ENCODE measurements around the gene TOM1L2.

TOM1L2 gene

DNA sequence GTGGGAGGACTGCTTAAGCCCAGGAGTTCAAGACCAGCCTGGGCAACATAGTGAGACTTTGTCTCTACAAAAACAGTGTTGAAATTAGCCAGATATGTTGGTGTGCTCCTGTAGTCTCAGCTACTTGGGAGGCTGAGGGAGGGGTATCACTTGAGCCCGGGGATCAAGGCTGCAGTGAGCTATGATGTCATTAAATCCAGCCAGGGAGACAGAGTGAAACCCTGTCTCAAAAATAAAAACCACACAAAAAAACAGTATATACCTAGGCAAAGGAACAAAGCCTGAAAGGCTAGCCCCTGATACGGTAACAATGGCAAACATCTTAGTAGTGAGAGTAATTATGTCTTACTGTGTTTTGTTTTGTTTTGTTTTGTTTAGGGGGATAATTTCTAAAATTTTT, 38.0 kb downstream of the TOM1L2 start:
- no peak for TF ChIP-seq CTCF (IDR thresholded peaks at IDR 0.05; ENCODE audit: low read length)
- TF ChIP-seq EZH2 (optimal IDR thresholded peaks at IDR 0.05; ENCODE audit: low read depth, low read length), result no peak
- TF ChIP-seq EZH2phosphoT487 (IDR thresholded peaks at IDR 0.05; ENCODE audit: low read length), result no peak
- H3K9me3 ChIP-seq (replicated peaks; ENCODE audit: insufficient read depth, low read length), result no peaks in the 10 kb centered on the region
- H3K27ac ChIP-seq (ENCODE audit: low read length), result no peak overlapping the region
- H4K20me1 ChIP-seq (ENCODE audit: insufficient read depth, low read length), result peaks cover 13% of the 10 kb centered on the region
- H3K79me2 ChIP-seq (ENCODE audit: low read length), result peaks cover 25% of the 10 kb centered on the region
- H3K27me3 ChIP-seq (replicated peaks; ENCODE audit: insufficient read depth, low read length), result no peaks in the 10 kb centered on the region
- DNase-seq, result no peak
- H3K36me3 ChIP-seq (replicated peaks; ENCODE audit: insufficient read depth, low read length), result no peaks in the 10 kb centered on the region
- no peak overlapping the region for H2AFZ ChIP-seq (ENCODE audit: low read length)
- no peak overlapping the region for H3K9ac ChIP-seq (ENCODE audit: low read length)
- H3K4me3 ChIP-seq (ENCODE audit: low read length), result no peak overlapping the region
- peaks cover 13% of the 10 kb centered on the region for H3K4me1 ChIP-seq (ENCODE audit: low read length)
- H3K4me2 ChIP-seq (ENCODE audit: low read depth, low read length), result no peak overlapping the region
- H3K9me2 ChIP-seq (replicated peaks; ENCODE audit: insufficient read depth, low read length), result no peaks in the 10 kb centered on the region
- peaks cover 5% of the 10 kb centered on the region for H3F3A ChIP-seq (ENCODE audit: insufficient read depth, low read length)

DNA sequence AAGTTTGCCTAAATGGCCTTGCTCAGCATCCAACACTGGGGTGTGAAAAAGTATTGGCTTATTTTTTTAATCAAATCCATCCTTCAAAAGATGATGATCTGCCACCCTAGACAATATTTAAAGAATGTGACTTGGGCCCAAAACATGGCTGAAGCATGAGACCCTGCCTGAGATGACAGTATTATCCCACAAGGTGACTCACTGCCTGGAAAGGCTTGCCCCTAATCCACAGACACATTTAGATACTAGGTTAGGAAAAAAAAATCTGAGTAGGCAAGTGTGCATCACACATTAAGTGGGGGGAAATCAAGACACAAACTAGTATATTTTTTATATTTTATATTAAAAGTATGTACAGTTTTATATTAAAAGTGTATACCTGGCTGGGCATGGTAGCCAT, 38.4 kb downstream of the TOM1L2 start:
- TF ChIP-seq EZH2 (optimal IDR thresholded peaks at IDR 0.05; ENCODE audit: low read depth, low read length) (no peak), CTCF (IDR thresholded peaks at IDR 0.05; ENCODE audit: low read length) (no peak), EZH2phosphoT487 (IDR thresholded peaks at IDR 0.05; ENCODE audit: low read length) (no peak)
- peaks cover 10% of the 10 kb centered on the region for H4K20me1 ChIP-seq (ENCODE audit: insufficient read depth, low read length)
- H3K9me3 ChIP-seq (replicated peaks; ENCODE audit: insufficient read depth, low read length), result no peaks in the 10 kb centered on the region
- no peak overlapping the region for H3K27ac ChIP-seq (ENCODE audit: low read length)
- H3K36me3 ChIP-seq (replicated peaks; ENCODE audit: insufficient read depth, low read length), result no peaks in the 10 kb centered on the region
- H3K4me3 ChIP-seq (ENCODE audit: low read length), result no peak overlapping the region
- H3K9me2 ChIP-seq (replicated peaks; ENCODE audit: insufficient read depth, low read length), result no peaks in the 10 kb centered on the region
- no peak overlapping the region for H3K4me2 ChIP-seq (ENCODE audit: low read depth, low read length)
- H3F3A ChIP-seq (ENCODE audit: insufficient read depth, low read length), result peaks cover under 1% of the 10 kb centered on the region; the same call in 1 of the 2 replicates
- H2AFZ ChIP-seq (ENCODE audit: low read length), result no peak overlapping the region
- peaks cover 25% of the 10 kb centered on the region for H3K79me2 ChIP-seq (ENCODE audit: low read length)
- no peaks in the 10 kb centered on the region for H3K27me3 ChIP-seq (replicated peaks; ENCODE audit: insufficient read depth, low read length)
- H3K4me1 ChIP-seq (ENCODE audit: low read length), result peaks cover 9% of the 10 kb centered on the region
- no peak for DNase-seq
- H3K9ac ChIP-seq (ENCODE audit: low read length), result no peak overlapping the region

GRCh38 chr17:17931159-17931558, 41.0 kb downstream of the TOM1L2 start:
- H4K20me1 ChIP-seq (ENCODE audit: insufficient read depth, low read length), result 0 out of 2 replicates have a peak, but pooled peaks cover 6% of the 10 kb centered on the region
- peaks cover 7% of the 10 kb centered on the region; the same call in 1 of the 2 replicates for H3K4me1 ChIP-seq (ENCODE audit: low read length)
- TF ChIP-seq EZH2phosphoT487 (IDR thresholded peaks at IDR 0.05; ENCODE audit: low read length), result no peak
- no peak for TF ChIP-seq CTCF (IDR thresholded peaks at IDR 0.05; ENCODE audit: low read length)
- TF ChIP-seq EZH2 (optimal IDR thresholded peaks at IDR 0.05; ENCODE audit: low read depth, low read length), result no peak

More at GRCh38 chr17:17931159-17931558, 41.0 kb downstream of the TOM1L2 start:
- H3K27me3 ChIP-seq (replicated peaks; ENCODE audit: insufficient read depth, low read length), result no peaks in the 10 kb centered on the region
- no peak for DNase-seq
- H3K36me3 ChIP-seq (replicated peaks; ENCODE audit: insufficient read depth, low read length), result no peaks in the 10 kb centered on the region
- H3K9ac ChIP-seq (ENCODE audit: low read length), result no peak overlapping the region
- H3K4me2 ChIP-seq (ENCODE audit: low read depth, low read length), result no peak overlapping the region
- peaks cover 4% of the 10 kb centered on the region; the same call in 1 of the 2 replicates for H3K79me2 ChIP-seq (ENCODE audit: low read length)
- no peaks in the 10 kb centered on the region for H3K9me3 ChIP-seq (replicated peaks; ENCODE audit: insufficient read depth, low read length)
- no peak overlapping the region for H3K27ac ChIP-seq (ENCODE audit: low read length)
- no peak overlapping the region for H2AFZ ChIP-seq (ENCODE audit: low read length)
- H3K4me3 ChIP-seq (ENCODE audit: low read length), result no peak overlapping the region
- no peaks in the 10 kb centered on the region for H3K9me2 ChIP-seq (replicated peaks; ENCODE audit: insufficient read depth, low read length)
- no peaks in the 10 kb centered on the region; the same call in 1 of the 2 replicates for H3F3A ChIP-seq (ENCODE audit: insufficient read depth, low read length)

Measured in MM.1S (cell line).